IMR-90 (cell line): Measurements from ENCODE around the gene CD34.

Experiments used
- CTCF ChIP-seq: conservative IDR thresholded peaks from 2 replicates; pipeline ENCODE4 v1.5.1; 2012; ENCODE audit warnings: mild to moderate bottlenecking, low read depth, low read length, improper control_type of control experiment
- ELK1 ChIP-seq: fragments of 150-350 bp; IDR thresholded peaks from 2 replicates; pipeline ENCODE4 v1.6.1; 2016; ENCODE audit warnings: low read depth, mild to moderate bottlenecking, low read length, moderate library complexity, borderline replicate concordance
- FOS ChIP-seq: fragments of 150-350 bp; IDR thresholded peaks from 2 replicates; pipeline ENCODE4 v1.6.1; 2016; ENCODE audit warnings: low read depth, low read length
- MXI1 ChIP-seq: IDR thresholded peaks from 2 replicates; pipeline ENCODE4 v1.6.1; 2012; ENCODE audit warnings: low read depth, mild to moderate bottlenecking, low read length, moderate library complexity, borderline replicate concordance
- POLR2A ChIP-seq: IDR thresholded peaks from 2 replicates; pipeline ENCODE4 v1.6.1; 2012; ENCODE audit warnings: mild to moderate bottlenecking, low read depth, low read length
- RCOR1 ChIP-seq: IDR thresholded peaks from 2 replicates; pipeline ENCODE4 v1.6.1; 2012; ENCODE audit warnings: mild to moderate bottlenecking, low read length, improper control_type of control experiment; ENCODE audit not compliant: insufficient replicate concordance
- RFX5 ChIP-seq: IDR thresholded peaks from 2 replicates; pipeline ENCODE4 v1.8.0; 2012; ENCODE audit warnings: low read depth, mild to moderate bottlenecking, low read length, moderate library complexity
- SMC3 ChIP-seq: fragments of 150-350 bp; IDR thresholded peaks from 2 replicates; pipeline ENCODE4 v1.6.1; 2016; ENCODE audit warnings: low read depth, mild to moderate bottlenecking, antibody characterized with exemption, low read length, moderate library complexity

DNA sequence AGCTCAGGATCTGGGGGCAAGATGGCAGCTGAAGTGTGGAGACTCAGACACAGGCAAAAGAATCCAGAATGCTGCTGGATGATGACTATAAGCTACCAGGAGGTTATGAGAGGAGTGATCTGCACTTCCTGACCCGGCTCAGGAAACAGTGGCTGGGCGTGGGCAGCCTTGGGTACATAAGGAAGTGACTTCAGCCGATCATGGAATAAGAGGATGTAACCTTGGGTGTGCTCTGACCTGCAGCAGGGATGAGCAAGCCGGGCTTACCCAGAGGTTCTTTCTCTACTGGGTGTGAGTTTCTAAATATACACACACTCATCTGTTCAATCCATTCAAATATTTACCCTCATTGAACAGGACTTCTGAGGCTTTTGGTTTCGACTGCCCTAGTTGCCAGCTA is 62.7 kb downstream of the CD34 start:
- no peak for TF ChIP-seq CTCF
- no peak for TF ChIP-seq SMC3
- TF ChIP-seq POLR2A: no peak
- TF ChIP-seq FOS: no peak
- TF ChIP-seq RCOR1: no peak
- no peak for TF ChIP-seq ELK1
- TF ChIP-seq RFX5: no peak
- TF ChIP-seq MXI1: no peak
